ENCODE results near the gene BCR. TPM values are rescaled to one million over a fixed set of nuclear protein-coding genes. Genes with fewer than 3 reads are reported as not detected.

Gene BCR
- total RNA-seq, 4 donors from 2014 or later = 38.7 to 50.0 (median 47.5) TPM

DNA sequence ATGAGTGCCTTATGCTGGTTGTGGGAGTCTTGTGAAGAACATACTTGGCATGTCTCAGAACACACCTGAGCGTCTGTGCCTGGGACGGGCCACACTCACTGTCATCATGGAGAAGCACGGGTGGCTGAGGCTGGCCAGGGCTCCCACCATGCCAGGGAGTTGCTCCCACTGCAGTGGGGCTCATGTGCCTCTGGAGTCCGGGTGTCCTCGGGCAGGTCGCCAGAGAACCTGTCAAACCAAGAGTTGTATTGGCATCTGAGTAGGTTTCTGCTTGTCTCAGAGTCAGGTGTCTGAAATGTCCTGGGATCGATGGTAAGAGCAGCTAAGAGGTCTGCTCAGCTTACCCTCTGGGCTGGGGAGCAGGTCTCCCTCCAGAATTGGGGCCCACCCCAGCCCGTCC, 92.1 kb downstream of the BCR start:
- Histone ChIP-seq H3K36me3 (peaks cover 8 to 99% (median 32%) of the 10 kb centered on the region in 3 donors), H3K4me1 (peaks cover 0 to 5% (median 0%) of the 10 kb centered on the region in 3 donors), H3K27me3 (no peaks in the 10 kb centered on the region), H3K27ac (no peak overlapping the region), H3K9me3 (no peaks in the 10 kb centered on the region), H3K4me3 (no peak overlapping the region)
- no peak for TF ChIP-seq POLR2A (IDR thresholded peaks at IDR 0.05)
- TF ChIP-seq, protein P1, sequence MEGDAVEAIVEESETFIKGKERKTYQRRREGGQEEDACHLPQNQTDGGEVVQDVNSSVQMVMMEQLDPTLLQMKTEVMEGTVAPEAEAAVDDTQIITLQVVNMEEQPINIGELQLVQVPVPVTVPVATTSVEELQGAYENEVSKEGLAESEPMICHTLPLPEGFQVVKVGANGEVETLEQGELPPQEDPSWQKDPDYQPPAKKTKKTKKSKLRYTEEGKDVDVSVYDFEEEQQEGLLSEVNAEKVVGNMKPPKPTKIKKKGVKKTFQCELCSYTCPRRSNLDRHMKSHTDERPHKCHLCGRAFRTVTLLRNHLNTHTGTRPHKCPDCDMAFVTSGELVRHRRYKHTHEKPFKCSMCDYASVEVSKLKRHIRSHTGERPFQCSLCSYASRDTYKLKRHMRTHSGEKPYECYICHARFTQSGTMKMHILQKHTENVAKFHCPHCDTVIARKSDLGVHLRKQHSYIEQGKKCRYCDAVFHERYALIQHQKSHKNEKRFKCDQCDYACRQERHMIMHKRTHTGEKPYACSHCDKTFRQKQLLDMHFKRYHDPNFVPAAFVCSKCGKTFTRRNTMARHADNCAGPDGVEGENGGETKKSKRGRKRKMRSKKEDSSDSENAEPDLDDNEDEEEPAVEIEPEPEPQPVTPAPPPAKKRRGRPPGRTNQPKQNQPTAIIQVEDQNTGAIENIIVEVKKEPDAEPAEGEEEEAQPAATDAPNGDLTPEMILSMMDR (IDR thresholded peaks at IDR 0.05) = no peak
- no peak for DNase-seq
- 69 to 100% methylated on average over 2 to 7 of the region's 8 CpGs for WGBS, 2 donors
- intact Hi-C loops (cut with DNase I) = no loop called here

DNA sequence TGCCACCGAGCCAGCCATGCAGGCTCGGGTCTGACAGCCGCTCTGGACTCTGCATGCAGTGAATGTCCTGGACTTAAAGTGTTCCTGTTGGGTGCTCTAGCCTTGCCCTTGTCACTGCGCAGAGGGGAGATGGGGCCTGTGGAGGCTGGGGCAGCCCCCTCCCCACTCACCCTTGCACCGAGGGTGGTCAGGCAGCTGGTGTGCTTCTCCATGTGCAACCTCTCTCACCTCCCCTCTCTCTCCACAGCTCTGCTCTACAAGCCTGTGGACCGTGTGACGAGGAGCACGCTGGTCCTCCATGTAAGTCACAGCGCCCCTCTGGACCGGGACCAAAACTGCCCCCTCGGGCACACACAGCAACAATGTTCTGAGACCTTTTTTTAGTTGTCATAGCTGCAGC, 92.5 kb downstream of the BCR start:
- no peak for DNase-seq
- H3K27me3 ChIP-seq = no peaks in the 10 kb centered on the region
- intact Hi-C loops (cut with DNase I) = no loop called here
- H3K27ac ChIP-seq = no peak overlapping the region
- TF ChIP-seq POLR2A (IDR thresholded peaks at IDR 0.05) = no peak
- TF ChIP-seq, protein P1 (IDR thresholded peaks at IDR 0.05) = no peak
- WGBS, 2 donors = 96% methylated on average over 6 of the region's 11 CpGs; no CpG with 5 or more reads in 1 of the 2 donors
- no peak overlapping the region for H3K4me3 ChIP-seq
- peaks cover 8 to 99% (median 32%) of the 10 kb centered on the region in 3 donors for H3K36me3 ChIP-seq
- H3K9me3 ChIP-seq = no peaks in the 10 kb centered on the region
- peaks cover 0 to 10% (median 1%) of the 10 kb centered on the region in 3 donors for H3K4me1 ChIP-seq

DNA sequence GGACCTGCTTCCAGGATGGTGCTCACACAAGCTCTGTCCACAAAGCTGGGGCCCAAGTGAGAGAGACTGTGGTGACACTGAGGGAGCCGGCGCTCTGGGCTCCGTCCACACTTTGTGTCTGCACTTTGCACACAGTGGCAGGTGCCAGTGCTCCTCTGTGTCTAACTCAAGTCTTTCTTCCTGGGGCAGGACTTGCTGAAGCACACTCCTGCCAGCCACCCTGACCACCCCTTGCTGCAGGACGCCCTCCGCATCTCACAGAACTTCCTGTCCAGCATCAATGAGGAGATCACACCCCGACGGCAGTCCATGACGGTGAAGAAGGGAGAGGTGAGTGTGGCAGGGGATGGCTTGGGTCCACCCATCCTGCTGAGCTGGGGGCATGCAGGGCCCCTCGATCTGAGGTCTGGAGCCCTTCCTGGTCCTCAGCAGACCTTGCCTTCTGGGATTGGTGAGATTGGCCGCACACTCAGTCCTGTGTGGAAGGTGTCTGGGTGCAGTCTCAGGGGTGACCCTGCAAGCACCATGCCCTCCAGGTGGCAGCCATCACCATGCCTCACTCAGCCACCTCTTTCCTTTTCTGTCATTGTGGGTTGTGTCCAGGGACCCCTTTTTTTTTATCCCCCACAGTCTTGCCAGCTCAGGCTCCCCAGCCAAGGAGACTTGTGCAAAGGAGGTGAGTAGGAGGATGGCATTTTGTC, 93.3 kb downstream of the BCR start:
- intact Hi-C loops (cut with DNase I) = no loop called here
- no peak overlapping the region for H3K4me3 ChIP-seq
- no peak for TF ChIP-seq POLR2A (IDR thresholded peaks at IDR 0.05)
- TF ChIP-seq, protein P1 (IDR thresholded peaks at IDR 0.05) = no peak

DNA sequence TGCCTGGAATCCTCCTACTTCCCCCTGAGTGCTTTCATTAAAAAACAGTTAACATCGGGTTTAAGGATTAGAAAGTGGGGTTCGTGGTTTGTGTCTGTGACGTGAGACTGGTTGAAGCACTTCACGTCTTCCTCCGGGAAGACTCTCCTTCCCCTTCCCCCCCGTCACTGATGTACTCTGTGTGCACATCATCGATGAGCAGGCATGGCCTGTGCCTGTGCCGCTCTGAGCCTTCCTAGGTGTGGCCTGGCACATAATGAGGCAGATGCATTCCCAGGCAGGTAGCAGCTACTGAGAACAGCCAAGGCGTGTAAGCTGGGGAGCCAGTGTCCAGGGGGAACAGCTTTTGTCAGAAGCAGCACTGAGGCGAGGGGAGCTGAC, 93.8 kb downstream of the BCR start:
- Histone ChIP-seq H3K4me1 (peaks cover 6 to 23% (median 13%) of the 10 kb centered on the region in 3 donors), H3K36me3 (peaks cover 8 to 90% (median 29%) of the 10 kb centered on the region in 3 donors), H3K27ac (no peak overlapping the region), H3K9me3 (no peaks in the 10 kb centered on the region), H3K4me3 (no peak overlapping the region), H3K27me3 (no peaks in the 10 kb centered on the region)
- intact Hi-C loops (cut with DNase I) = no loop called here
- 74 to 85% methylated on average over 8 of the region's 10 CpGs for WGBS, 2 donors
- no peak for DNase-seq
- TF ChIP-seq POLR2A (IDR thresholded peaks at IDR 0.05) = no peak
- TF ChIP-seq, protein P1 (IDR thresholded peaks at IDR 0.05) = no peak

More for the DNA sequence above, 93.3 kb downstream of the BCR start:
- Histone ChIP-seq H3K9me3 (no peaks in the 10 kb centered on the region), H3K27me3 (no peaks in the 10 kb centered on the region), H3K4me1 (peaks cover 3 to 17% (median 9%) of the 10 kb centered on the region in 3 donors), H3K36me3 (peaks cover 8 to 96% (median 31%) of the 10 kb centered on the region in 3 donors), H3K27ac (no peak overlapping the region)
- no peak for DNase-seq
- WGBS, 2 donors = 83 to 97% methylated on average over 2 to 5 of the region's 10 CpGs

DNA sequence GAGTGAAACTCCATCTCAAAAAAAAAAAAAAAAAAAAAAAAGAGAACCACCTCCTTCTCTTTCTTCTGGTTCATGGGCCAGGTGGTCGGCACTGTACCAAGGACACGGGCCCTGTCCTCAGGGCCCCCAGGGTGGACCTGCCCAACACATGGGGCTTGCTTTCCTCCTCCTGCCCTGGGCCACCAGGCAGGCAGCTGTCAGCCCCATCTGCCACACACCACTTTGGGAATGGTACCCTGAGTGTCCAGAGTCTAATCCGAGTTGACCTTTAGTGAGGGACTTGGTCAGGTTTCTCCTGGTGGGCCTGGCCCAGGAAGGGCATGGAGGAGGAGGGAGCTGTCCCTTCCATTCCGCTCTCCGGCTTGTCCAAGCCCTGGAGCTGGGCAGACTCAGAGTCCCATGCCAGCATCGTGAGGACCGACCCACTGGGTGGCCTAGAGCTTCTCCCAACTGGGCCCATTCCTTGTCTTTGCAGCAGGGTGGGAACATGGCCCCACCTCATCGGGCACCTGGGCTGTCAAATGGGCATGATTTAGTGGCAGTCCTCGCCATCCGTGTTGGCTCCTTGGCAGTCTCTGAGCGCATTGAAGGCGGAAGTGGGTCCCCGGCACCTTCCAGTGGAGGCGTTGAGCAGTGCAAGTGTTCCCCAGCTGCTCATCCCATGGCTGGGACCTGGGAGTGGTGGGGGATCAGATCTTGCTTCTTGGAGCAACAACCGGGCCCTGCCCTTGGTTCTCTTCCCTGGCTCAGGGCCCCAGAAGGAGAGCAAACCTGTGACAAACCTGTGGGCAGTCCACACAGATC, 94.8 kb downstream of the BCR start:
- Histone ChIP-seq H3K27ac (no peak overlapping the region), H3K27me3 (no peaks in the 10 kb centered on the region), H3K4me3 (no peak overlapping the region), H3K4me1 (peaks cover 16 to 32% (median 23%) of the 10 kb centered on the region in 3 donors), H3K9me3 (no peaks in the 10 kb centered on the region), H3K36me3 (peaks cover 8 to 85% (median 29%) of the 10 kb centered on the region in 3 donors)
- TF ChIP-seq, protein P1 (IDR thresholded peaks at IDR 0.05) = no peak
- no peak for TF ChIP-seq POLR2A (IDR thresholded peaks at IDR 0.05)
- intact Hi-C loops (cut with DNase I) = no loop called here
- WGBS, 2 donors = 93% methylated on average over 3 of the region's 15 CpGs
- no peak for DNase-seq
